A673 (cell line): ENCODE measurements around the gene PLA2G2A. TPM values are rescaled to one million over a fixed set of nuclear protein-coding genes. Genes with fewer than 3 reads are reported as not detected.

Experiments
- BruUV-seq: library from RNA; stranded (reverse); fragments of 400-500 nt; replicated peaks from 2 replicates; lab custom pipeline; 2021; lab: Mats Ljungman, UMichigan
- CTCF ChIA-PET: fragments of 300-600 bp; sonication (Branson Sonifier 250); formaldehyde crosslinking; loops from one replicate; lab custom pipeline; 2022; ENCODE audit warnings: antibody characterized with exemption; lab: Charles Lee
- POLR2A ChIA-PET: fragments of 300-600 bp; sonication (Branson Sonifier 250); formaldehyde crosslinking; loops from one replicate; lab custom pipeline; 2022; ENCODE audit warnings: antibody characterized with exemption; ENCODE audit not compliant: low non-redundant PET; lab: Charles Lee
- DNase-seq: peaks from one replicate; pipeline ENCODE4 v3.0.0-alpha.2; 2015; ENCODE audit warnings: low spot score
- H3K27ac ChIP-seq: fragments of 200-600 bp; sonication (generic); 2 replicates; pipeline ENCODE4 v1.5.1; 2016; ENCODE audit warnings: mixed run types, low read depth, mild to moderate bottlenecking, mixed read lengths, antibody characterized with exemption, low read length; ENCODE audit not compliant: poor library complexity, severe bottlenecking
- H3K27me3 ChIP-seq: fragments of 200-600 bp; sonication (generic); replicated peaks from 2 replicates; pipeline ENCODE4 v1.6.1; 2017; ENCODE audit warnings: mixed run types, low read depth, mild to moderate bottlenecking, mixed read lengths, antibody characterized with exemption, low read length; ENCODE audit not compliant: insufficient read depth, poor library complexity
- H3K36me3 ChIP-seq: fragments of 200-600 bp; sonication (generic); 2 replicates; pipeline ENCODE4 v1.6.1; 2016; ENCODE audit warnings: mixed run types, mild to moderate bottlenecking, mixed read lengths, antibody characterized with exemption, low read length; ENCODE audit not compliant: insufficient read depth, poor library complexity, severe bottlenecking
- H3K4me1 ChIP-seq: fragments of 200-600 bp; sonication (generic); 2 replicates; pipeline ENCODE4 v1.6.1; 2017; ENCODE audit warnings: mixed run types, mild to moderate bottlenecking, mixed read lengths, antibody characterized with exemption, low read length; ENCODE audit not compliant: insufficient read depth, poor library complexity, severe bottlenecking
- H3K4me3 ChIP-seq: fragments of 200-600 bp; sonication (generic); 2 replicates; pipeline ENCODE4 v1.5.1; 2016; ENCODE audit warnings: low read depth, mixed run types, mild to moderate bottlenecking, mixed read lengths, low read length; ENCODE audit not compliant: poor library complexity, severe bottlenecking
- H3K9me3 ChIP-seq: fragments of 200-600 bp; sonication (generic); 2 replicates; pipeline ENCODE4 v1.6.1; 2016; ENCODE audit warnings: mixed run types, low read depth, mild to moderate bottlenecking, mixed read lengths, antibody characterized with exemption, low read length; ENCODE audit not compliant: poor library complexity, severe bottlenecking
- CTCF ChIP-seq: fragments of 300-800, 200-600 bp; sonication (generic); conservative IDR thresholded peaks from 2 replicates; pipeline ENCODE4 v1.5.1; 2017; ENCODE audit warnings: low read depth, mild to moderate bottlenecking, antibody characterized with exemption, low read length, moderate library complexity, mixed read lengths
- EZH2 ChIP-seq: fragments of 200-600 bp; sonication (generic); IDR thresholded peaks from 2 replicates; pipeline ENCODE4 v1.6.1; 2017; ENCODE audit warnings: borderline replicate concordance, low read depth, mild to moderate bottlenecking, mixed read lengths, antibody characterized with exemption, low read length; ENCODE audit not compliant: poor library complexity, severe bottlenecking
- intact Hi-C: fragments of 100-400 bp; cut with micrococcal nuclease; formaldehyde crosslinking; loops from one replicate; pipeline ENCODE4 v1.10.0; 2022; ENCODE audit not compliant: unreplicated experiment
- total RNA-seq: library from RNA; stranded (reverse); gene quantifications from 2 replicates; pipeline ENCODE4 v1.2.3, GENCODE V29; 2021

Gene PLA2G2A
- total RNA-seq, 1 experiment from 2014 or later, result not detected

- no TSS peak for BruUV-seq
- intact Hi-C loops, result loop anchor here (5.0 to 10.0 kb wide), 2 partner anchors 180 to 222 kb away; no protein-coding TSS in a partner anchor
- Histone ChIP-seq H3K4me3 (no peak overlapping the region), H3K27ac (no peak overlapping the region), H3K36me3 (no peaks in the 10 kb centered on the region), H3K27me3 (no peaks in the 10 kb centered on the region), H3K9me3 (no peaks in the 10 kb centered on the region), H3K4me1 (peaks cover 4% of the 10 kb centered on the region)
- POLR2A ChIA-PET, result interaction anchor here (0.6 to 0.9 kb wide), 2 partner anchors 9 to 102 kb away, joined by 3 read pairs; no protein-coding TSS in a partner anchor
- no peak for TF ChIP-seq EZH2
- peak; percentile 78 for TF ChIP-seq CTCF
- peak; percentile 71 for DNase-seq
- CTCF ChIA-PET, result interaction anchor here (0.5 to 1.1 kb wide), 4 partner anchors 36 to 221 kb away, joined by 3 to 4 read pairs (median 4); no protein-coding TSS in a partner anchor
Observed at GRCh38 chr1:19974822-19975416, 4.5 kb downstream of the PLA2G2A start.

GRCh38 chr1:19973616-19974015 is 5.8 kb downstream of the PLA2G2A start:
- TF ChIP-seq CTCF, result no peak
- no peak for TF ChIP-seq EZH2
- H3K27ac ChIP-seq, result no peak overlapping the region
- H3K4me1 ChIP-seq, result peaks cover 4% of the 10 kb centered on the region
- no peaks in the 10 kb centered on the region for H3K27me3 ChIP-seq
- ChIA-PET POLR2A (no interaction called here), CTCF (interaction anchor here (0.9 kb wide), 1 partner anchor 473 kb away, joined by 3 read pairs; no protein-coding TSS in a partner anchor)
- intact Hi-C loops, result loop anchor here (5.0 to 10.0 kb wide), 2 partner anchors 181 to 224 kb away; no protein-coding TSS in a partner anchor
- BruUV-seq, result no TSS peak
- DNase-seq, result no peak
- H3K36me3 ChIP-seq, result no peaks in the 10 kb centered on the region
- no peaks in the 10 kb centered on the region for H3K9me3 ChIP-seq
- H3K4me3 ChIP-seq, result no peak overlapping the region

GRCh38 chr1:19971664-19972063 is 7.8 kb downstream of the PLA2G2A start:
- H3K4me3 ChIP-seq, result no peak overlapping the region
- no peak overlapping the region for H3K27ac ChIP-seq
- H3K27me3 ChIP-seq, result no peaks in the 10 kb centered on the region
- no peaks in the 10 kb centered on the region for H3K36me3 ChIP-seq
- peaks cover 4% of the 10 kb centered on the region for H3K4me1 ChIP-seq
- no peaks in the 10 kb centered on the region for H3K9me3 ChIP-seq
- no peak for TF ChIP-seq CTCF
- no peak for TF ChIP-seq EZH2
- ChIA-PET CTCF (no interaction called here), POLR2A (no interaction called here)
- intact Hi-C loops, result loop anchor here (5.0 to 10.0 kb wide), 2 partner anchors 183 to 226 kb away; no protein-coding TSS in a partner anchor
- DNase-seq, result no peak
- BruUV-seq, result no TSS peak
